Middle frontal gyrus (tissue), 1 donor: ENCODE measurements around the gene FBXO24.

Source experiments
- DNase-seq: peaks from one replicate; pipeline ENCODE4 v3.0.0-alpha.2; 2015; ENCODE audit warnings: low spot score; ENCODE audit errors: extremely low spot score

The FBXO24 gene

GRCh38 chr7:100620804-100621203 lies 34.7 kb downstream of the FBXO24 start:
- no peak for DNase-seq

- no peak for DNase-seq
Measured at GRCh38 chr7:100621554-100621953, 35.4 kb downstream of the FBXO24 start.

GRCh38 chr7:100623951-100624824 lies 38.1 kb downstream of the FBXO24 start:
- DNase-seq, result no peak

DNA sequence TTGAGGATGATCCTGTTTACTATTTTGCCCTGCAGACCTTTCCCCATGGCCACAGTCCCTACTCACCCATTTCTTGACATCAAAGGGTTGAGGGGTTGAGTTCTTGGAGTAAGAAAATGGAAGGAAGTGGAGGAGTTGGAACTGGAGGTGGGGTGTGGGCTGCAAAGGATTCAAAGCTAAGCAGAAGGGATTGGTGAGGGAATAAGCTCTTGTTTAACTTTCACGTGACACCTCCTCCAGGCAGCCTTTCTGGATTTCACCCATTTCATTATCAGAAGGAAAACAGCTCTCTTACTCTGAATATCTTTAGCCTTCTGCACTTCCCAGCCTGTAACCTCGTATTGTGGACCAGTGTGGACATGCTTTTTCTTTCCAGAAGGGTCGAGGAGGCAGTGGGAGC lies 39.9 kb downstream of the FBXO24 start:
- no peak for DNase-seq

- peak; percentile 29 for DNase-seq
Measured at GRCh38 chr7:100626530-100627237, 40.6 kb downstream of the FBXO24 start.

DNA sequence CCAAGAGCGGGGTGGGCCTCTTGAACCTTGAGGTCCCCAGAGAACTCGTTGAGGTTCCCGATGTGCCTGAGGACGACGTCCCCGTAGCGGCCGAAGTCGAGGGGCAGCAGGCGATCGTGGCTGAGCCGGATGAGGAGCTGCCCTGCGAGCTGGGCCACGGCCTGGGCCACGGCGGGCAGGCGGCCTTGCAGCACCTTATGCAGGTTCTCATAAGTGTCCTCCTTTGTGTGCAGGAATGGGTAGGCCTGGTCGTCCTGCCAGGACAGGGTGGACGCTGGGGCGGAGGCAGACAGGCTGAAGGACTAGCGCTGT lies 41.1 kb downstream of the FBXO24 start:
- DNase-seq, result no peak

DNA sequence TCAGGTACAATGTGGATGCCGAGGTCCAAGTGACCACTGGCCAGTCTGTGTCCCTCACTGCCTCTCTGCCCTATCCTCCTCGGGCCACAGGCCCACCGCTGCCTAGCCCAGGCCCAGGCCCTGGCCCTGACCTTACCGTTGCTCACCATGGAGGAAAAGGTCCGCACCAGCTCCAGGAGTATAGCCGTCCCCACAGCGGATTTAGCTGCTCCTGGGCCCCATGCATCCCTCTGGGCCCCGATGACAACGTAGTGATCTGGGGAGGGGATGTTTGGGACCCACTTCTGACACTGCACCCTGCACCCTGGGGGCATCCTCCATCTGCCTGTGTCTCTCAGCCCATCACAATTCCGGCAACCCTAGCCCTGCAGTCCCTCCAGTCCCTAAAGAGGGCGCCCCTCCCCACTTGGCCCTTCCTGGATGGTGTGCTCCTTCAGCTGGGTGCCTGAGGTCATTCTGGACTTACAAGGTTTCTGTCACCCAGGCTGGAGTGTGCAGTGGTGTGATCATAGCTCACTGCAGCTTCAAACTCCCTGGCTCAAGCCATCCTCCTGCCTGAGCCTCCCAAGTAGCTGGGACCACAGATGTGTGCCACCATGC lies 43.1 kb downstream of the FBXO24 start:
- DNase-seq, result no peak

- DNase-seq, result no peak
Measured at GRCh38 chr7:100630066-100630465, 43.9 kb downstream of the FBXO24 start.

- DNase-seq, result no peak
Measured at GRCh38 chr7:100632951-100633717, 47.0 kb downstream of the FBXO24 start.

DNA sequence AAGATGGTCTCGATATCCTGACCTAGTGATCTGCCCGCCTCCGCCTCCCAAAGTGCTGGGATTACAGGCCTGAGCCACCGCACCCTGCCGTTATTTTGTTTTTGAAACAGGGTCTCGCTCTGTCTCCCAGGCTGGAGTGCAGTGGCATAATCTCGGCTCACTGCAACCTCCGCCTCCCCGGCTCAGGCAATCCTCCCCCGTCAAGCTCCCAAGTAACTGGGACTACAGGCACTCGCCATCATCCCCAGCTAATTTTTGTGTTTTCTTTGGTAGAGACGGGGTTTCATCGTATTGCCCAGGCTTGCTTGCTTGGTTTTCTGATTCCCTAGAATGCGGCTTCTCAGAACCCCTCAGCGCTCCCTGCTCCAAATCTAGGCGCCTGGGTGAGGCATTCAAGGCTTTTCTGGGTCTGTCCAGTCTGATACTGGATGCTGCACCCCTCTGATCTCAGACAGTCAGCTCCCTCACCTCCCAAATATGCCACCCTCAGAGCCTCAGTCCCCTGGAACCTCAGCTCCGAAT lies 53.9 kb downstream of the FBXO24 start:
- no peak for DNase-seq

- no peak for DNase-seq
Measured at GRCh38 chr7:100640517-100641440, 54.7 kb downstream of the FBXO24 start.

GRCh38 chr7:100641463-100641859 lies 55.3 kb downstream of the FBXO24 start, which contains the start of gene TFR2:
Gene TFR2, minus strand, starts transcription at chr7:100641552. Its CDS starts 43 bp downstream, at chr7:100641509.
- DNase-seq, result no peak

- no peak for DNase-seq
Measured at GRCh38 chr7:100641860-100642533, 55.9 kb downstream of the FBXO24 start.

DNA sequence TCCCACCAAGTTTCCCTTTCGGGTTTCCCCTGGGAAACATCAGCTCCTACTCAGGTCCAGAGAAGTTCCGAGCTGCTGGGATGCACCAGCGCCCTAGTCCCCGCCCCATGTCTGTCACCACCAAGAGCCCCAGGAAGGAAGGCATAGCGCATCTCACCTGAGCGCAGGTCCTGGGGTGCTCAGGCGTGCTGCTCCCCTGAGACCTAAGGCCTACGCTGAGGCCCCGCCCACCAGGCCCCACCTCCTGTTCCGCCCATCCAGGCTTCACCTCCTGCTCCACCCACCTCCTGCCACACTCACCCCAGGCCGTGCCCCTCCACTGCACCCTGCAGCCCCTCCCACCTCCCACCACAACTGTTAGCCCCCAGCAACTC lies 56.4 kb downstream of the FBXO24 start:
- DNase-seq, result no peak

- DNase-seq, result no peak
Measured at GRCh38 chr7:100649826-100650565, 63.9 kb downstream of the FBXO24 start.
